RPMI8226 (cell line): ENCODE results near the gene MAP4K4.

Source experiments
- DNase-seq: peaks from one replicate; pipeline ENCODE4 v3.0.0-alpha.2; 2015

MAP4K4 gene

GRCh38 chr2:101693991-101694588 lies 3.4 kb upstream of the MAP4K4 start:
- DNase-seq: no peak

GRCh38 chr2:101696272-101697123 lies 1.0 kb upstream of the MAP4K4 start:
- DNase-seq: peak; percentile 30

GRCh38 chr2:101698014-101698843 lies 722 bp downstream of the MAP4K4 start:
- no peak for DNase-seq

- DNase-seq: no peak
Observed at GRCh38 chr2:101698844-101699754, 1.6 kb downstream of the MAP4K4 start.

- DNase-seq: no peak
Observed at GRCh38 chr2:101699755-101700461, 2.4 kb downstream of the MAP4K4 start.

- no peak for DNase-seq
Observed at GRCh38 chr2:101704046-101704466, 6.5 kb downstream of the MAP4K4 start.

GRCh38 chr2:101704816-101705578 lies 7.5 kb downstream of the MAP4K4 start:
- DNase-seq: no peak

GRCh38 chr2:101706121-101706818 lies 8.8 kb downstream of the MAP4K4 start:
- DNase-seq: no peak

- no peak for DNase-seq
Observed at GRCh38 chr2:101706819-101707177, 9.3 kb downstream of the MAP4K4 start.

GRCh38 chr2:101710036-101710435 lies 12.5 kb downstream of the MAP4K4 start:
- no peak for DNase-seq

- DNase-seq: no peak
Observed at GRCh38 chr2:101710471-101711318, 13.2 kb downstream of the MAP4K4 start.

- DNase-seq: no peak
Observed at GRCh38 chr2:101714118-101714517, 16.6 kb downstream of the MAP4K4 start.

- DNase-seq: no peak
Observed at GRCh38 chr2:101717071-101717845, 19.8 kb downstream of the MAP4K4 start.

GRCh38 chr2:101718479-101718878 lies 21.0 kb downstream of the MAP4K4 start:
- DNase-seq: no peak

GRCh38 chr2:101718993-101719571 lies 21.6 kb downstream of the MAP4K4 start:
- no peak for DNase-seq

- DNase-seq: no peak
Observed at GRCh38 chr2:101720732-101721131, 23.2 kb downstream of the MAP4K4 start.

- no peak for DNase-seq
Observed at GRCh38 chr2:101722864-101723263, 25.4 kb downstream of the MAP4K4 start.
